Measurements from ENCODE around the gene MED12.
"Not testable (repeated sequence)": the region's sequence is repeated elsewhere in the genome, so short reads cannot be mapped to it uniquely, and the experiment has no call there.

The MED12 gene

DNA sequence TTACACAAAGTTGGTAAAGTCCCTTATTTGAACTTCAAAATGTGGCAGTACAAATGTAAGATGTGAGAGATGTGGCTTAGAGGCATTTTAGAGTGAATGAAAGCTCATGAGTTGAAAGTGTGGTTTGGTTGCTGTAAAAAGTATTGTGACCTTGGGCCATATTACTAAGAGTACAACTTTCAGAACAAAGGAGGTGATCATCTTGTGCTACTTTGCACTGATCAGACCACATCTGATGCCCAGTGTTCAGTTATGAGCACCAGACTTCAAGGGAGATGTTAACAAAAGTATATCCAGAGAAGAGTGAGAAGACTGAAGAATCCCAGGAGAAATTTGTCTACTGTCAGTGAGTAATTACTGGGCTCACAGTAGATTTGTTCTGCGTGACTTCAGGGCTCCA is 56.4 kb downstream of the MED12 start:
- TF ChIP-seq, protein P1, sequence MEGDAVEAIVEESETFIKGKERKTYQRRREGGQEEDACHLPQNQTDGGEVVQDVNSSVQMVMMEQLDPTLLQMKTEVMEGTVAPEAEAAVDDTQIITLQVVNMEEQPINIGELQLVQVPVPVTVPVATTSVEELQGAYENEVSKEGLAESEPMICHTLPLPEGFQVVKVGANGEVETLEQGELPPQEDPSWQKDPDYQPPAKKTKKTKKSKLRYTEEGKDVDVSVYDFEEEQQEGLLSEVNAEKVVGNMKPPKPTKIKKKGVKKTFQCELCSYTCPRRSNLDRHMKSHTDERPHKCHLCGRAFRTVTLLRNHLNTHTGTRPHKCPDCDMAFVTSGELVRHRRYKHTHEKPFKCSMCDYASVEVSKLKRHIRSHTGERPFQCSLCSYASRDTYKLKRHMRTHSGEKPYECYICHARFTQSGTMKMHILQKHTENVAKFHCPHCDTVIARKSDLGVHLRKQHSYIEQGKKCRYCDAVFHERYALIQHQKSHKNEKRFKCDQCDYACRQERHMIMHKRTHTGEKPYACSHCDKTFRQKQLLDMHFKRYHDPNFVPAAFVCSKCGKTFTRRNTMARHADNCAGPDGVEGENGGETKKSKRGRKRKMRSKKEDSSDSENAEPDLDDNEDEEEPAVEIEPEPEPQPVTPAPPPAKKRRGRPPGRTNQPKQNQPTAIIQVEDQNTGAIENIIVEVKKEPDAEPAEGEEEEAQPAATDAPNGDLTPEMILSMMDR (IDR thresholded peaks at IDR 0.05; ENCODE audit: low read depth, low read length, missing control alignments), result no peak
- H3K4me3 ChIP-seq (ENCODE audit: low read depth, low read length), result no peak overlapping the region
- in situ Hi-C loops (cut with HindIII; ENCODE audit: low sequenced_read_pairs), result no loop called here
- no peak for DNase-seq (ENCODE audit: low read depth)

GRCh38 chrX:71175531-71175930 is 57.1 kb downstream of the MED12 start:
- in situ Hi-C loops (cut with HindIII; ENCODE audit: low sequenced_read_pairs), result no loop called here

DNA sequence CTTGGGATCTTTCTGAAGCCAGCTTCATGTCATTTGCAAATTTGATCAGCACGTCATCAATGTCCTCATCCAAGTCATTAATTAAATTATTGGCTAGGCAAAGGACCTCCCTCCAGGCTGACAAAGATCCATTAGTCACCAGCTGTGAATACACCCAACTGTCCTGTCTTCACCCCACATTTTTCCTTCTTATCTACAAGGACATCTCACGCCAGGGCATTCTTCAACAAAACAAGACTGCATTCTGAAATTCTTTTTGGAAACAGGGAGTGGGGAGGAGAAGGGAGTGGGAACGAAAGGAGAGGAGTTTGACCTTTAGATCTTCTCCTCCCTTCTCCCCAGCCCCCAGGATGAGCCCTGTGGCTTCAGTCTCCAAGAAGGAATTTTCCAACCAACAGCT is 58.9 kb downstream of the MED12 start:
- TF ChIP-seq, protein P1 (IDR thresholded peaks at IDR 0.05; ENCODE audit: low read depth, low read length, missing control alignments), result no peak
- no peak for DNase-seq (ENCODE audit: low read depth)
- in situ Hi-C loops (cut with HindIII; ENCODE audit: low sequenced_read_pairs), result no loop called here
- no peak overlapping the region for H3K4me3 ChIP-seq (ENCODE audit: low read depth, low read length)

More at GRCh38 chrX:71175531-71175930, 57.1 kb downstream of the MED12 start:
- no peak for DNase-seq (ENCODE audit: low read depth)
- no peak overlapping the region for H3K4me3 ChIP-seq (ENCODE audit: low read depth, low read length)
- TF ChIP-seq, protein P1 (IDR thresholded peaks at IDR 0.05; ENCODE audit: low read depth, low read length, missing control alignments), result no peak

DNA sequence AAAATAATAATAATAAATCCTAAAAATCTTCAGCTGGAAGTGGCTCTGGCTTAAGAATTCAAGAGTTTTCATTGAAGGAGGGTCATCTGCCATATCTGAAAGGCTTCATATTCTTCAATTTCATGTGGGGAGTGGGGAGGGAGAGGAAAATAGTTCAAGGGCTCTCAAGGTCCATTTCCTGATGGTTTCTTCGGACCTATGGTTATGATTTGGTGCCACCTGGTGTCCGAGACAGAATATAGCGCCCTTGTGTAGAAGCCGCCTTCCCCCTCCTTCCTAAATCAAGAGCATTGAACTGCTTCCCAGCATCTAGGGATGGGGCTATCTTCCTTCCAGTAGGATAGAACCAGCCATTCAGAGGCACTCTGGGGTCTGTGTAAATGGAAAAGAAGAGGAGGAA is 60.5 kb downstream of the MED12 start:
- H3K4me3 ChIP-seq (ENCODE audit: low read depth, low read length), result no peak overlapping the region
- peak; percentile 37 for DNase-seq (ENCODE audit: low read depth)
- TF ChIP-seq, protein P1 (IDR thresholded peaks at IDR 0.05; ENCODE audit: low read depth, low read length, missing control alignments), result peak; percentile 65
- in situ Hi-C loops (cut with HindIII; ENCODE audit: low sequenced_read_pairs), result no loop called here

DNA sequence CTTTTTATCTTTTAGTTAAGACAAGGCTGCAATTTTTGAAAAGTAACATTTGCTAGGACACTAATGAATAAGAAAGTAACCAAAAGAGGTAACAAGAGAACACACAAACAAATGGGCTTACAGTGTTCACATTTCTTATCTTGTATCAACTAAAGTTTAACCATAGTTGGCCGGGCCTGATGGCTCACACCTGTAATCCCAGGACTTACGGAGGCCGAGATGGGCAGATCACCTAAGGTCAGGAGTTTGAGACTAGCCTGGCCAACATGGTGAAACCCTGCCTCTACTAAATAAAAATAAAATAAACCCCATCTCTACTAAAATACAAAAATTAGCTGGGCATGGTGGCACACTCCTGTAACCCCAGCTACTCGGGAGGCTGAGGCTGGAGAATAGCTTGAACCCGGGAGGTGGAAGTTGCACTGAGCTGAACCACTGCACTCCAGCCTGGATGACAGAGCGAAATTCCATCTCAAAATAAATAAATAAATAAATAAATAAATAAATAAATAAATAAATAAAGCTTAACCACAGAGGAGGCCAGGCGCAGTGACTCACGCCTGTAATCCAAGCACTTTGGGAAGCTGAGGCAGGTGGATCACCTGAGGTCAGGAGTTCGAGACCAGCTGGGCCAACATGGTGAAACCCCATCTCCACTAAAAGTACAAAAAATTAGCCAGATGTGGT is 62.3 kb downstream of the MED12 start:
- H3K4me3 ChIP-seq (ENCODE audit: low read depth, low read length); in situ Hi-C loops (cut with HindIII; ENCODE audit: low sequenced_read_pairs); DNase-seq (ENCODE audit: low read depth): not testable (repeated sequence)

DNA sequence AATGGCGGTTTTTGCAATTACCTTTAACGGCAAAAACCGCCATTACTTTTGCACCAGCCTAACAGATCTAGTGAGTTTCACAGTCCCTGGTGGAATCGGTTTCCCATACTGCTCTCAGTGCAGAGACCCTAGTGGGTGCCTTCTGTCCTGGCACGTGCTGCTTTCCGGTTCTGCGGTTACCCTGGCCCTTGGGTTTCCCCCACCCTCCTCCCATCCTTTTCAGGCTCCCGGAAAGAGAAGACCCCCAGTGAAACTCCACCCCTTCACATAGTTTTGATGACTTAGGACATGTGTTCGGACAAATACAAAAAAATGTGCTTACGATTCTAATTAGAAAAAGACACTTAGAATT is 63.1 kb downstream of the MED12 start:
- TF ChIP-seq, protein P1 (IDR thresholded peaks at IDR 0.05; ENCODE audit: low read depth, low read length, missing control alignments), result no peak
- DNase-seq (ENCODE audit: low read depth), result no peak
- peak overlapping the region; percentile 31 for H3K4me3 ChIP-seq (ENCODE audit: low read depth, low read length)
- in situ Hi-C loops (cut with HindIII; ENCODE audit: low sequenced_read_pairs), result no loop called here

DNA sequence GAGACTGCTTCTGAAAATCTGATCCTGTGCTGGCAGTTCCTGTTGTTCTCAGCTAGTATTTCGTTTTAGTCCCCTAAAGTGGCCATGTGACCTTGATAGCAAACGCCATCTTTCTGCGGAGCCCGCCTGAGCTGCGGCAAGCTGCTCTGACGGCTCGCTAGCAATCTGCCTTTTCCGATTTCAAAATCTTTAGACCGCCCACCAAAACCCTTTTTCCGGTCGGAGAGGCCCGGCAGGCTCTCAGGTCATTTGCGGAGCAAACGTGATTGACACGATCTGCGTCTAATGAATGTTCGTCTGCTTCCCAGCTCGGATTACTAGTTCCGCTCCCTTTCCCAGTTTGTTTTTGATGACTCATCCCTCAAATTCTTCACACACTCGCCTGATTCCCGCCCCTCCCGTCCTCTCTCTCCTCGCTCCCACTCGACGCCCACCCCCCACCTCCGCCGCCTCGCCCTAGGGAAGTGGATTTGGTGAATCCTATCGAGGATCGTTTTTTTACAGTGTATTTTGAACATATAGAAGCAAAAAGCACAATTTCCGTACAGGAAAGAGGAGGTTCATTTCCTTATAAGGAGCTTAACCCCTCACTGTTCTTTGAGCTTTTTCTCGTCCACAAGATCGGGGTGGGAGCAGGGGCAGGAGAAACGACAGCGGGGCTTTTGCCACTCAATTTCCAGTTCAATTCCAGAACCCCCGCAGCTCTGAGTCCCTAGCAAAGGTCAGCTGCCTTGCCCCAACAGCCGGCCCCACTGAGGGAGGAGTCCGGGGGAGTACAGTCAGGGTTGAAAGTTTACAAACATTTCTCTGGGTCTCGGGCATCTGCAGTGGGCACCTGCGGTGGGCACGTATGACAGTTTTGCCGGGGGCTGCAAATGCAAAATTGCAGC is 63.8 kb downstream of the MED12 start:
- TF ChIP-seq, protein P1 (IDR thresholded peaks at IDR 0.05; ENCODE audit: low read depth, low read length, missing control alignments), result no peak
- in situ Hi-C loops (cut with HindIII; ENCODE audit: low sequenced_read_pairs), result no loop called here
- peak overlapping the region; percentile 31 for H3K4me3 ChIP-seq (ENCODE audit: low read depth, low read length)
- DNase-seq (ENCODE audit: low read depth), result peak; percentile 92
